Liver (tissue), 9 donors: Measurements from ENCODE around the gene ARHGDIA. TPM values are rescaled to one million over a fixed set of nuclear protein-coding genes. Genes with fewer than 3 reads are reported as not detected.

Experiments used
- DNase-seq: peaks from one replicate; pipeline ENCODE4 v3.0.0-alpha.2; 2017; ENCODE audit warnings: low spot score
- H3K27ac ChIP-seq, 2 donors: one replicate each; pipeline ENCODE4 v1.7.0; 2013; ENCODE audit warnings: inconsistent platforms in 2 of 2, low read length in 2 of 2, control low read depth in 1 of 2, low read depth in 1 of 2, mild to moderate bottlenecking in 1 of 2
- H3K27me3 ChIP-seq, 4 donors: one replicate each; pipeline versions ENCODE4 v1.6.1 to v1.7.0; 2013; ENCODE audit warnings: low read length in 3 of 4, inconsistent platforms in 1 of 4, mild to moderate bottlenecking in 1 of 4, moderate library complexity in 1 of 4; ENCODE audit not compliant: control insufficient read depth in 4 of 4, insufficient read depth in 4 of 4
- H3K36me3 ChIP-seq, 4 donors: one replicate each; pipeline versions ENCODE4 v1.6.1 to v1.7.0; 2013; ENCODE audit warnings: low read length in 3 of 4, mild to moderate bottlenecking in 3 of 4, low read depth in 1 of 4, moderate library complexity in 1 of 4; ENCODE audit not compliant: control insufficient read depth in 4 of 4, insufficient read depth in 3 of 4
- H3K4me1 ChIP-seq, 4 donors: one replicate each; pipeline versions ENCODE4 v1.6.1 to v1.7.0; 2013; ENCODE audit warnings: low read length in 3 of 4, mild to moderate bottlenecking in 3 of 4, moderate library complexity in 1 of 4; ENCODE audit not compliant: control insufficient read depth in 4 of 4, insufficient read depth in 4 of 4
- H3K4me3 ChIP-seq, 3 donors: one replicate each; pipeline versions ENCODE4 v1.6.1 to v1.7.0; 2013; ENCODE audit warnings: low read length in 3 of 3, control low read depth in 1 of 3, low read depth in 1 of 3, mild to moderate bottlenecking in 1 of 3
- H3K9ac ChIP-seq, 2 donors: one replicate each; pipeline ENCODE4 v1.7.0; 2013; ENCODE audit warnings: low read length in 2 of 2, mild to moderate bottlenecking in 2 of 2, moderate library complexity in 2 of 2, control low read depth in 1 of 2, low read depth in 1 of 2
- H3K9me3 ChIP-seq, 4 donors: one replicate each; pipeline versions ENCODE4 v1.6.1 to v1.7.0; 2013; ENCODE audit warnings: low read length in 3 of 4; ENCODE audit not compliant: control insufficient read depth in 4 of 4
- CTCF ChIP-seq: fragments of 150-350 bp; IDR thresholded peaks from 2 replicates; pipeline ENCODE4 v1.5.1; 2017; ENCODE audit warnings: improper control_type of control experiment, low read depth, low read length; ENCODE audit not compliant: missing input control
- EGR1 ChIP-seq, 2 donors: IDR thresholded peaks; 2 replicates each; pipeline ENCODE4 v1.6.1; 2016 to 2018; ENCODE audit warnings: antibody characterized with exemption in 2 of 2, low read depth in 2 of 2
- FOXA1 ChIP-seq: IDR thresholded peaks from 2 replicates; pipeline ENCODE4 v1.6.1; 2016; ENCODE audit warnings: antibody characterized with exemption
- FOXA2 ChIP-seq: IDR thresholded peaks from 2 replicates; pipeline ENCODE4 v1.6.1; 2016; ENCODE audit warnings: antibody characterized with exemption
- GABPA ChIP-seq, 2 donors: IDR thresholded peaks in 1 of 2; conservative IDR thresholded peaks in 1 of 2; 2 replicates each; pipeline ENCODE4 v1.6.1; 2016; ENCODE audit warnings: antibody characterized with exemption in 2 of 2, mild to moderate bottlenecking in 1 of 2, moderate library complexity in 1 of 2
- HNF4A ChIP-seq, 2 donors: conservative IDR thresholded peaks; 2 replicates each; pipeline ENCODE4 v1.6.1; 2016; ENCODE audit warnings: antibody characterized with exemption in 2 of 2, mild to moderate bottlenecking in 2 of 2
- HNF4G ChIP-seq: IDR thresholded peaks from 2 replicates; pipeline ENCODE4 v1.6.1; 2016; ENCODE audit warnings: antibody characterized with exemption
- JUND ChIP-seq, 2 donors: IDR thresholded peaks; 2 replicates each; pipeline ENCODE4 v1.6.1; 2016; ENCODE audit warnings: antibody characterized with exemption in 2 of 2
- MAX ChIP-seq: IDR thresholded peaks from 2 replicates; pipeline ENCODE4 v1.6.1; 2016; ENCODE audit warnings: antibody characterized with exemption
- NR2F2 ChIP-seq: IDR thresholded peaks from 2 replicates; pipeline ENCODE4 v1.6.1; 2016; ENCODE audit warnings: antibody characterized with exemption
- RAD21 ChIP-seq, 2 donors: IDR thresholded peaks; 2 replicates each; pipeline ENCODE4 v1.6.1; 2016; ENCODE audit warnings: antibody characterized with exemption in 2 of 2, mild to moderate bottlenecking in 2 of 2
- REST ChIP-seq: IDR thresholded peaks from 2 replicates; pipeline ENCODE4 v1.6.1; 2016; ENCODE audit warnings: antibody characterized with exemption, mild to moderate bottlenecking
- RXRA ChIP-seq, 2 donors: IDR thresholded peaks; 2 replicates each; pipeline ENCODE4 v1.6.1; 2017 to 2018; ENCODE audit warnings: antibody characterized with exemption in 2 of 2, mild to moderate bottlenecking in 1 of 2
- SP1 ChIP-seq: IDR thresholded peaks from 2 replicates; pipeline ENCODE4 v1.6.1; 2018; ENCODE audit warnings: antibody characterized with exemption, mild to moderate bottlenecking
- TAF1 ChIP-seq: conservative IDR thresholded peaks from 2 replicates; pipeline ENCODE4 v1.6.1; 2016; ENCODE audit warnings: antibody characterized with exemption, mild to moderate bottlenecking
- YY1 ChIP-seq: IDR thresholded peaks from 2 replicates; pipeline ENCODE4 v1.6.1; 2016; ENCODE audit warnings: antibody characterized with exemption, mild to moderate bottlenecking
- ZBTB33 ChIP-seq: IDR thresholded peaks from 2 replicates; pipeline ENCODE4 v1.6.1; 2016; ENCODE audit warnings: antibody characterized with exemption
- WGBS: extraction: QIAGEN DNeasy Blood & Tissue Kit; methylation state at CpG from one replicate; pipeline ENCODE4 v1.1.7; 2013; 5-methylcytosine and 5-hydroxymethylcytosine counted together
- polyA plus RNA-seq, 2 donors: library from polyadenylated mRNA; stranded (reverse) in 1 of 2; unstranded in 1 of 2; fragments of 200-250 nt in 1 of 2; fragments of >200 nt in 1 of 2; fragmentation: Nextera tagmentation in 1 of 2; extraction: Ambion mirVana in 1 of 2; gene quantifications; one replicate each; pipeline versions ENCODE4 v1.2.1 to v1.2.3, GENCODE V29; 2013 to 2015
- total RNA-seq, 2 donors: library from RNA; depleted of rRNA; stranded (reverse); fragments of >200 nt; gene quantifications; one replicate each; pipeline ENCODE4 v1.2.3, GENCODE V29; 2014
- TF ChIP-seq, protein P1 (sequence below): IDR thresholded peaks from 2 replicates; pipeline ENCODE4 v1.6.1; 2016; ENCODE audit warnings: antibody characterized with exemption
- donor health status: healthy.
- donor health status: healthy.
- donor health status: healthy.
- donor health status: healthy.
- donor health status: healthy.

The ARHGDIA gene
- total and polyA plus RNA-seq, 4 donors = 35.5 to 142 (median 75.3) TPM

GRCh38 chr17:81843713-81844326 is 27.3 kb downstream of the ARHGDIA start:
- WGBS = 94% methylated on average over 30 of the region's 30 CpGs
- Histone ChIP-seq H3K9me3 (no peaks in the 10 kb centered on the region), H3K27ac (no peak overlapping the region), H3K9ac (no peak overlapping the region), H3K4me1 (peaks cover 0 to 29% (median 19%) of the 10 kb centered on the region in 4 donors), H3K4me3 (no peak overlapping the region), H3K27me3 (no peaks in the 10 kb centered on the region), H3K36me3 (peaks cover 30 to 50% (median 35%) of the 10 kb centered on the region in 4 donors)
- TF ChIP-seq HNF4A (conservative IDR thresholded peaks at IDR 0.05) = no peak
- TF ChIP-seq REST = no peak
- no peak for TF ChIP-seq FOXA1
- TF ChIP-seq YY1 = no peak
- no peak for TF ChIP-seq CTCF
- no peak for TF ChIP-seq ZBTB33
- no peak for TF ChIP-seq FOXA2
- no peak for TF ChIP-seq EGR1 (IDR thresholded peaks at IDR 0.05; ENCODE audit: low read depth in 2 of 2)
- no peak for TF ChIP-seq MAX
- TF ChIP-seq SP1 = no peak
- no peak for TF ChIP-seq JUND (IDR thresholded peaks at IDR 0.05)
- no peak for TF ChIP-seq HNF4G
- TF ChIP-seq GABPA (IDR thresholded peaks at IDR 0.05 in 1 of 2, conservative IDR thresholded peaks at IDR 0.05 in 1 of 2) = no peak
- TF ChIP-seq NR2F2 = no peak
- TF ChIP-seq, protein P1, sequence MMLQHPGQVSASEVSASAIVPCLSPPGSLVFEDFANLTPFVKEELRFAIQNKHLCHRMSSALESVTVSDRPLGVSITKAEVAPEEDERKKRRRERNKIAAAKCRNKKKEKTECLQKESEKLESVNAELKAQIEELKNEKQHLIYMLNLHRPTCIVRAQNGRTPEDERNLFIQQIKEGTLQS = no peak
- TF ChIP-seq RAD21 (IDR thresholded peaks at IDR 0.05) = no peak
- no peak for TF ChIP-seq RXRA (IDR thresholded peaks at IDR 0.05)
- no peak for TF ChIP-seq TAF1
- DNase-seq = no peak
